Measurements from ENCODE around the gene PAN3.
A peak's percentile ranks its signal among the peaks of the same experiment; 100 is the strongest.

The PAN3 gene

DNA sequence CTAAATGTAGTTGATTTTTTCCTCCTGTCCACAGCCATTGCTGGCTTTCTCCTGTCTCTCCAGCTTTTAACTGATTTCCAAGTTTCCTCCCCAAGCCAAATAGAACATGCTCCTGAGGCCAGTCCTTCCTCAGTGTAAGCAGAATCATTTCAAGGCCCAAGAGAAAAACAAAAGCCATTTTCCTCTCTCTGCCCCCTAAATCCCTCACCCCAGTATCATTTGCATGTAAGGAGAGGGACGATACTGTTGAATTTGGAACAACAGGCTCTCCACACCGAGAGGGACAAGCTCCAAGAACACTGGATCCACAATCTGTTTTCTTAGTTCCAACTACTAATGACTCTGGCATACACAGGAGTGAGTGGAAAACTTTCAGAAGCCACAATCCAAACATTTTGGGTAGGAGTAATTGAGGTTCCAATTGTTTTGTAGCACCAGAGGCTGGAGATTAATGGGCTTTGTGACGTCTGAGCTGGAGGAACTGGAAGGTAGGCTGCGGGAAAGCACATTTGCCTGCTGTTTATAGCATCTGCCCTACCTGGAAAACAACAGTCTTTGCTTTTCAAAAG lies 199.7 kb downstream of the PAN3 start (continued):
- TF ChIP-seq ZNF416 (tag by site-specific recombination; IDR thresholded peaks at IDR 0.05) (no peak), ZBTB1 (tag by site-specific recombination; IDR thresholded peaks at IDR 0.05) (no peak), ZNF629 (tag by site-specific recombination; IDR thresholded peaks at IDR 0.05) (0 out of 2 replicates have a peak, but pooled peaks have one; percentile 20), ZNF239 (tag by site-specific recombination; IDR thresholded peaks at IDR 0.05) (no peak), OSR2 (tag by site-specific recombination; IDR thresholded peaks at IDR 0.05) (peak; percentile 73), ZSCAN30 (tag by site-specific recombination; IDR thresholded peaks at IDR 0.05) (no peak), ZNF785 (tag by site-specific recombination; IDR thresholded peaks at IDR 0.05) (no peak), ZNF654 (tag by site-specific recombination; IDR thresholded peaks at IDR 0.05; ENCODE audit: low read depth) (no peak), ZNF433 (tag by site-specific recombination; IDR thresholded peaks at IDR 0.05; ENCODE audit: low read depth) (no peak), ZNF501 (tag by site-specific recombination; IDR thresholded peaks at IDR 0.05) (no peak), ZNF341 (tag by site-specific recombination; IDR thresholded peaks at IDR 0.05; ENCODE audit: low read depth) (no peak), PRDM1 (tag by site-specific recombination; IDR thresholded peaks at IDR 0.05) (no peak), ATF2 (tag by site-specific recombination; IDR thresholded peaks at IDR 0.05; ENCODE audit: low read depth) (no peak), KLF10 (tag by site-specific recombination; IDR thresholded peaks at IDR 0.05) (no peak), FEZF1 (tag by site-specific recombination; IDR thresholded peaks at IDR 0.05) (peak; percentile 38; the same call in 1 of the 2 replicates), OVOL3 (tag by site-specific recombination; IDR thresholded peaks at IDR 0.05) (no peak), ZNF791 (tag by site-specific recombination; IDR thresholded peaks at IDR 0.05) (no peak), ZNF214 (tag by site-specific recombination; IDR thresholded peaks at IDR 0.05; ENCODE audit: borderline replicate concordance) (no peak)
- TF ChIP-seq, protein P1, sequence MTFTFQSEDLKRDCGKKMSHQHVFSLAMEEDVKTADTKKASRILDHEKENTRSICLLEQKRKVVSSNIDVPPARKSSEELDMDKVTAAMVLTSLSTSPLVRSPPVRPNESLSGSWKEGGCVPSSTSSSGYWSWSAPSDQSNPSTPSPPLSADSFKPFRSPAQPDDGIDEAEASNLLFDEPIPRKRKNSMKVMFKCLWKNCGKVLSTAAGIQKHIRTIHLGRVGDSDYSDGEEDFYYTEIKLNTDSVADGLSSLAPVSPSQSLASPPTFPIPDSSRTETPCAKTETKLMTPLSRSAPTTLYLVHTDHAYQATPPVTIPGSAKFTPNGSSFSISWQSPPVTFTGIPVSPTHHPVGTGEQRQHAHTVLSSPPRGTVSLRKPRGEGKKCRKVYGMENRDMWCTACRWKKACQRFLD (tag by site-specific recombination; IDR thresholded peaks at IDR 0.05), result no peak
- TF ChIP-seq, protein P2, sequence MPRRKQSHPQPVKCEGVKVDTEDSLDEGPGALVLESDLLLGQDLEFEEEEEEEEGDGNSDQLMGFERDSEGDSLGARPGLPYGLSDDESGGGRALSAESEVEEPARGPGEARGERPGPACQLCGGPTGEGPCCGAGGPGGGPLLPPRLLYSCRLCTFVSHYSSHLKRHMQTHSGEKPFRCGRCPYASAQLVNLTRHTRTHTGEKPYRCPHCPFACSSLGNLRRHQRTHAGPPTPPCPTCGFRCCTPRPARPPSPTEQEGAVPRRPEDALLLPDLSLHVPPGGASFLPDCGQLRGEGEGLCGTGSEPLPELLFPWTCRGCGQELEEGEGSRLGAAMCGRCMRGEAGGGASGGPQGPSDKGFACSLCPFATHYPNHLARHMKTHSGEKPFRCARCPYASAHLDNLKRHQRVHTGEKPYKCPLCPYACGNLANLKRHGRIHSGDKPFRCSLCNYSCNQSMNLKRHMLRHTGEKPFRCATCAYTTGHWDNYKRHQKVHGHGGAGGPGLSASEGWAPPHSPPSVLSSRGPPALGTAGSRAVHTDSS (tag by site-specific recombination; IDR thresholded peaks at IDR 0.05), result no peak

DNA sequence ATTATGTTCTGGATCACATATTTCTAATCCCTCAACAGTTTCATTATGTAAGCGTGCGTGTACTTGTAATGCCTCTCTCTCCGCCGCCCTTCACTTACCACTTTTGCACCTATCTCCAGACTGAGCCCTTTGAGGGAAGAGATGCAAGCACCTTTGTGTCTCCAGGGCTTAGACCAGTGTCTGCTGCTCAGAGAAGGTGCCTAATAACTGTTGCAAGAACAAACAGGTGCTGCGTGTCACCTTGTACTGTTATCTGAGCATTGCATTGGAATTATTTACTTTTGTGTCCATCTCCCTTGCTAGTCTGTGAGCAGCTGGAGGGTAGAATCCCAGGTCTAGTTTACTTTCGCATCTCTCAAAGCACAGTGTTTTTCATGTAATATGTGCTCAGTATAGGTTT lies 200.4 kb downstream of the PAN3 start:
- no peaks in the 10 kb centered on the region for H3K9me3 ChIP-seq (ENCODE audit: control insufficient read depth, insufficient read depth, low read depth, low read length)
- H3K4me1 ChIP-seq (ENCODE audit: control insufficient read depth, insufficient read depth, low read length), result peaks cover 23% of the 10 kb centered on the region
- H3K36me3 ChIP-seq (ENCODE audit: control insufficient read depth in 2 of 2, insufficient read depth in 1 of 2, low read length in 2 of 2), result no peaks in the 10 kb centered on the region
- H3K4me3 ChIP-seq (ENCODE audit: low read depth, low read length), result no peak overlapping the region
- peak; percentile 50; the same call in 1 of the 2 replicates for TF ChIP-seq SCRT2 (tag by site-specific recombination; IDR thresholded peaks at IDR 0.05)
- TF ChIP-seq ZNF777 (tag by site-specific recombination; IDR thresholded peaks at IDR 0.05; ENCODE audit: borderline replicate concordance), result no peak
- CTCF ChIA-PET, result no interaction called here
- H3K27ac ChIP-seq (ENCODE audit: extremely low read depth, low read depth, low read length), result no peak overlapping the region
- POLR2A ChIA-PET, result no interaction called here

DNA sequence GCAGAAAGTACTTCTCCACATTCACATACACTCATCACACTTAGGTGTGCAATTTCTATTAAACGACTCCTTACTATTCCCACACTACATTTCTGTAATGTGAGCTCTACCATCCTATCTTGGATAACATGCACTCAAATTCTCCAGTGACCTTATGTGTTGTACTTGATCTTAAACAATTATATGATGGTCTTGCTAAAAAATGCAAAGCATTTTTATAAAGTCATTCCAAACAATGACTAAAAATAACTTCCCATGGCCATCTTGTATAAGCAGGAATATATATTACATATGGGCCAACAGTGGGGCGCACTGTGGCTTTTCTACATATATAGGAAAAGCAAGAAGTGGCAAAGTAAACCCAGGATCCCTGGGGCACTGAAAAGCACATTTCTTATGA lies 201.1 kb downstream of the PAN3 start:
- ChIA-PET POLR2A (no interaction called here), CTCF (interaction anchor here (0.5 kb wide), 1 partner anchor 9 kb away, joined by 3 read pairs; no protein-coding TSS in a partner anchor)
- TF ChIP-seq, protein P3, sequence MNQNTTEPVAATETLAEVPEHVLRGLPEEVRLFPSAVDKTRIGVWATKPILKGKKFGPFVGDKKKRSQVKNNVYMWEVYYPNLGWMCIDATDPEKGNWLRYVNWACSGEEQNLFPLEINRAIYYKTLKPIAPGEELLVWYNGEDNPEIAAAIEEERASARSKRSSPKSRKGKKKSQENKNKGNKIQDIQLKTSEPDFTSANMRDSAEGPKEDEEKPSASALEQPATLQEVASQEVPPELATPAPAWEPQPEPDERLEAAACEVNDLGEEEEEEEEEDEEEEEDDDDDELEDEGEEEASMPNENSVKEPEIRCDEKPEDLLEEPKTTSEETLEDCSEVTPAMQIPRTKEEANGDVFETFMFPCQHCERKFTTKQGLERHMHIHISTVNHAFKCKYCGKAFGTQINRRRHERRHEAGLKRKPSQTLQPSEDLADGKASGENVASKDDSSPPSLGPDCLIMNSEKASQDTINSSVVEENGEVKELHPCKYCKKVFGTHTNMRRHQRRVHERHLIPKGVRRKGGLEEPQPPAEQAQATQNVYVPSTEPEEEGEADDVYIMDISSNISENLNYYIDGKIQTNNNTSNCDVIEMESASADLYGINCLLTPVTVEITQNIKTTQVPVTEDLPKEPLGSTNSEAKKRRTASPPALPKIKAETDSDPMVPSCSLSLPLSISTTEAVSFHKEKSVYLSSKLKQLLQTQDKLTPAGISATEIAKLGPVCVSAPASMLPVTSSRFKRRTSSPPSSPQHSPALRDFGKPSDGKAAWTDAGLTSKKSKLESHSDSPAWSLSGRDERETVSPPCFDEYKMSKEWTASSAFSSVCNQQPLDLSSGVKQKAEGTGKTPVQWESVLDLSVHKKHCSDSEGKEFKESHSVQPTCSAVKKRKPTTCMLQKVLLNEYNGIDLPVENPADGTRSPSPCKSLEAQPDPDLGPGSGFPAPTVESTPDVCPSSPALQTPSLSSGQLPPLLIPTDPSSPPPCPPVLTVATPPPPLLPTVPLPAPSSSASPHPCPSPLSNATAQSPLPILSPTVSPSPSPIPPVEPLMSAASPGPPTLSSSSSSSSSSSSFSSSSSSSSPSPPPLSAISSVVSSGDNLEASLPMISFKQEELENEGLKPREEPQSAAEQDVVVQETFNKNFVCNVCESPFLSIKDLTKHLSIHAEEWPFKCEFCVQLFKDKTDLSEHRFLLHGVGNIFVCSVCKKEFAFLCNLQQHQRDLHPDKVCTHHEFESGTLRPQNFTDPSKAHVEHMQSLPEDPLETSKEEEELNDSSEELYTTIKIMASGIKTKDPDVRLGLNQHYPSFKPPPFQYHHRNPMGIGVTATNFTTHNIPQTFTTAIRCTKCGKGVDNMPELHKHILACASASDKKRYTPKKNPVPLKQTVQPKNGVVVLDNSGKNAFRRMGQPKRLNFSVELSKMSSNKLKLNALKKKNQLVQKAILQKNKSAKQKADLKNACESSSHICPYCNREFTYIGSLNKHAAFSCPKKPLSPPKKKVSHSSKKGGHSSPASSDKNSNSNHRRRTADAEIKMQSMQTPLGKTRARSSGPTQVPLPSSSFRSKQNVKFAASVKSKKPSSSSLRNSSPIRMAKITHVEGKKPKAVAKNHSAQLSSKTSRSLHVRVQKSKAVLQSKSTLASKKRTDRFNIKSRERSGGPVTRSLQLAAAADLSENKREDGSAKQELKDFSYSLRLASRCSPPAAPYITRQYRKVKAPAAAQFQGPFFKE (tag by site-specific recombination; IDR thresholded peaks at IDR 0.05; ENCODE audit: borderline replicate concordance), result no peak
- no peak for TF ChIP-seq ZEB2 (tag by site-specific recombination; IDR thresholded peaks at IDR 0.05)

More for the DNA sequence above, 201.1 kb downstream of the PAN3 start:
- Histone ChIP-seq H3K36me3 (ENCODE audit: control insufficient read depth in 2 of 2, insufficient read depth in 1 of 2, low read length in 2 of 2) (no peaks in the 10 kb centered on the region), H3K27ac (ENCODE audit: extremely low read depth, low read depth, low read length) (no peak overlapping the region), H3K4me1 (ENCODE audit: control insufficient read depth, insufficient read depth, low read length) (peaks cover 23% of the 10 kb centered on the region), H3K9me3 (ENCODE audit: control insufficient read depth, insufficient read depth, low read depth, low read length) (no peaks in the 10 kb centered on the region), H3K4me3 (ENCODE audit: low read depth, low read length) (no peak overlapping the region)

All from HEK293 (cell line).